Activated CD4-positive, CD25-positive, alpha-beta regulatory T cell (primary cell): ENCODE results near the gene MRPL2.
"Not testable (repeated sequence)": the region's sequence is repeated elsewhere in the genome, so short reads cannot be mapped to it uniquely, and the experiment has no call there.

ENCODE experiments used
- DNase-seq, 4 experiments: peaks; one replicate each; lab custom pipeline; 2025; lab: John Stamatoyannopoulos, UW

The MRPL2 gene

GRCh38 chr6:43052842-43053544 lies 6.2 kb downstream of the MRPL2 start:
- no peak for DNase-seq

DNA sequence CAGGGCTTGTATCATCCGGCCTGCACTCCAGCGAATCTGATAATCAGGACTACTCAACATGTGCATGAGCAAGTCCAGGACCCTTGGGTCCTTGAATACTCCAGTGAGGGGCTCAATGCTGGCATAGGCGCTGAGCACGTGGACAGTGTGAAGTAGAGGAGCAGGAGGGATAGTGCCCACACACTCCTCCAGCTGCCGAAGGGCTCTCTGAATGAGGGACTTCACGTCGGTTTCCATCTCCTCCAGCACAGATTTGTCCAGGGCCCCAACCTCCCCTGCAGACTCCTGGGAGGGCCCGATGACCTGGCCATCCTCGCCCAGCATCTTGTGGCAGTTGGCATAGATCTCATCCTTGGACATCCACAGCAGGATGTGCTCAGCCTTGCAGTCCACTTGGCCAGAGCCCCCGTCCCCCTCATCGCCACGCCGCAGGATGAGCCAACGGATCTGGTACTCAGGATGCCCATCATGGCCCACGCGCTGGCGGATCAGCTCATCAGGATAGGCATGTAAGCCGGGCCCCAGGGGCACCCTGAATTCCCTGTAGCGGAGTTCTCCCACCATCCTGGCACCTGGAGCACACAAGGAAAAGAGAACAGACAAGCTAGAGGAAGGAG lies 6.9 kb downstream of the MRPL2 start:
- no peak for DNase-seq

GRCh38 chr6:43050981-43051380 lies 8.3 kb downstream of the MRPL2 start:
- DNase-seq, result no peak

- no peak for DNase-seq
Observed at GRCh38 chr6:43047998-43048397, 11.2 kb downstream of the MRPL2 start.

- no peak for DNase-seq
Observed at GRCh38 chr6:43045371-43045930, 13.8 kb downstream of the MRPL2 start.

- DNase-seq, result no peak
Observed at GRCh38 chr6:43043310-43043709, 15.9 kb downstream of the MRPL2 start.

- DNase-seq, result not testable (repeated sequence)
Observed at GRCh38 chr6:43041475-43041874, 17.8 kb downstream of the MRPL2 start.

DNA sequence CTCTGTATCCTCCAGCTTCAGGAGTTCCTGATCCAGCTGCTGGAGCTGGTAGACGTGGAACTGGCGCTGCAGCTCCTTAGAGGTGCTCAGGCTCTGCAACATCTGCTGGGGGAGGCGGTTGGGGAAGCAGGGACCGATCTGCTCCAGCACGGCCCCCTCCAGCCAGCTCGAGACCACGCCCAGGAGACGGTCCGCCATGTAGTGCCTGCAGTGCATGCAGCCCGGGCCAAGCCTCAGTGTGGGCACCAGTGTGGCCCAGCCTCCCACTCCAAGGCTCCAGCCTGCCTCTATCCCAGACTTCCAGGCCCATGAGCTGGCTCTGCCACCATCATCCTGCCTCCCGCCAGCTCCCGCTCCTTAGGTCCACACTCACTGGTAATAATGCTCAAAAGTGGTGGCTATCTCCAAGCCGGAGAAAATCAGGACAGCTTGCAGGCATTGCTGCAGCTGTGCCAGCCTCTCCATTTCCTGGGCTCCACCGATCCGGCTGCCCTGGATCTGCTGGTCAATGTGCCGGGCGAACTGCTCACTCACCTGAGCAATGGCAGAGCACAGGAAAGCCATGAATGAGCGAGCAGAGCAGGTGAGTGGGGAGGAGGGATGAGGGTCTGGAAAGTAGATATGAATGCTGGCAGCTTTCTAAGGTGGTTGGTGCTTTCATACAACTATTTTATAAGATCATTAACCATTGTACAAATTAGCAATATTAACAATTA lies 18.5 kb downstream of the MRPL2 start:
- DNase-seq, result no peak

DNA sequence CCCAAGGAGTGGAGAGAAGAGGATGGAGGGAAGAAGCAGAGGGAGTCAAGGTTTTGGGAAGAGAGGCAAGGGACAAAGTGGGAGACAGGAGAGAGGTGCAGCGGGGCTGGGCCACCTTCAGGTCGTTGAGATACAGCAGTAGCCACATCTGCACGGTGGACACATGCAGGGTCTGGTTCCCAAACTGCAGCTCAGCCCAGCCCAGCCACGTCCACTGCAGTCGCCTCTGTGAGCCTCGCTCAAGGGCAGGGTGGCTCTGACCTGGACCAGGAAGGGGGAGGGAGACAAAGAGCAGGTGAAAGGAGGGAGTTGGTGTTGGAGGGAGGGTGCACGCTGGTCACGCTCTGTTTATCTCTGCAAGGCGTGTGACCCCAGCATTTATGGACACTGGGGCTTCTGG lies 20.5 kb downstream of the MRPL2 start:
- DNase-seq, result no peak

DNA sequence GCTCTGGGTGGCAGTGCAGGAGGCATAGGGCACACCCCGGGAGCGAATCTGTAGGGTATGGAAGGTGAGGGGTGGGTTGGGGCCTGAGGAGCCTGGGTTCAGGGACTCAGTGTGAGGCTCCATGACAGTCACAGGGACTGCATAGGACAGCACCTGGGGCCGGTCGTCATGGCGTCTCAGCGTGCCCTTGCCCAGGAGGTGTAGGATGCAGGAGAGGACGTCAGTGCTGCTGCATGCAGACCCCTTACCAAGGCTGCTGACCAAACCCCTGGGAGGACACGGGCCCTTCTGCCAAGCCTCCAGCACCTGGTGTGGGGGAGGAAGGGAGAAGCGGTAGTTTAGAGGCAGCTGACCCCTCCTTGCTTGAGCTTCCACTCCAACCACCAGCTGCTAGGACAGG lies 21.5 kb downstream of the MRPL2 start:
- no peak for DNase-seq

GRCh38 chr6:43037197-43037596 lies 22.0 kb downstream of the MRPL2 start:
- no peak for DNase-seq

GRCh38 chr6:43036712-43037111 lies 22.5 kb downstream of the MRPL2 start:
- DNase-seq, result no peak

GRCh38 chr6:43035495-43036194 lies 23.6 kb downstream of the MRPL2 start:
- no peak for DNase-seq

DNA sequence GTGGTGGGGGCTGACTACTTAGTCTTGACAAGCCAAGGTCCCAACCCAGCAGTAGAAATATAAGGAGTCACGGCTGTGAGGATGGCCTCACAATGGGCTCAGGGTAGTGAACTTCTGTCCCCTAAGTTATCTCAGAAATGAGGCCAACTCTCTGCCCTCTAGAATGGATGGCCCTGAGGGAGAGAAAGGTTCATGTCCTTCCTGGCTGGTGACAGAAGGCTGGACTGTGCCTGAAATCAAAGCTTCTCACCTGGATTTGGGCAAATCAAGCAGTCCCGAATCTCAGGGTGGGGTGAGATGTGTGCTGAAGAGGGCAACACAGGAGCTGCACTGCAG lies 25.1 kb downstream of the MRPL2 start:
- no peak for DNase-seq

DNA sequence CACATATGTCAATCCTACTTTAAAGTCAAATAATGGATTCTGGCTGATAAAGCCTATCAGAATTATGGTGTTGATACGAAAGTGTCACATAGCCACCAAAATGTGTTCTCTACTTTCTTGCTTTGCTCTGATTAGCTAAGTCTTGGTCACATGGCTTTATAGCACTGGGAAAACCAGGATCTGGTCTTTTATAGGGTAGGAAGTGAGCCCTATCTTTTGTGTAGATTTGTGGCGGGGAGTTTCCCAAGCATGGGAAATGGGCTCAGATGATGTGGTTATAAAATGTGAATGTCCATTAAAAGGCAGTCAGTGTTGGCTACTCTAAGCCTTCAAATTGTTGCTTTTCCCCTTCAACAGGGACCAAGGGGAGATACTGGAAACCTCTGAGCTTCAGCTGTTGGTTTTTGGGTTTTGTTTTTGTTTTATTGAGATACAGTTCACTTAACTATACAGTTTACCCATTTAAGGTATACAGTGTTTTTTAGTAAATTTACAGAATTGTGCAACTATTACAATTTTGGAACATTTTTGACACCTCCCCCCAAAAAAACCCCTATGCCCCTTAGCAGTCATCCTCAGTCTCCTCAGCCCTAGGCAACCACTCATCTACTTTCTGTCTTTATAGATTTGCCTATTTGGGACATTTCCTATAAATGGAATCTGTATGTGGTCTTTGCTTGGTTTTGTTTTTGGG lies 25.6 kb downstream of the MRPL2 start:
- DNase-seq, result no peak

GRCh38 chr6:43032326-43032725 lies 26.9 kb downstream of the MRPL2 start:
- no peak for DNase-seq

DNA sequence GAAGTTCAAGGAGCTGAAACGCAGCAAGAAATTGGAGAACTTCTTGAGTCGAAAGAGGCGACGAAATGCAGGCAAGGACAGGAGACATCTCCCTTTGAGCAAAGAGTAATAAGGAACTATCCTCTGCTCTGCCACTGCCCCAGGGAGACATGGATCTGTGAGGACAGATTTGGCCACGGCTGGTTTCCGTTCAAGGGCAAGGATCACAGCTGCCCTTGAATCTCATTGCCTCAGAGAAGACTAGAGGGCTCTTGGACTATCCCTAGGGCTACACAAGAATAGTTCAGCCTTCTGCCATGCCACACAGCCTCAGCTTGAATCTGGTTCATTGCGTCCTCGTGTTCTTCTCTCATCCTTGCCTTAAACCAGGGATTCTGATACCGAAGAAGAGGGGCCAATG lies 30.1 kb downstream of the MRPL2 start:
- DNase-seq, result no peak

DNA sequence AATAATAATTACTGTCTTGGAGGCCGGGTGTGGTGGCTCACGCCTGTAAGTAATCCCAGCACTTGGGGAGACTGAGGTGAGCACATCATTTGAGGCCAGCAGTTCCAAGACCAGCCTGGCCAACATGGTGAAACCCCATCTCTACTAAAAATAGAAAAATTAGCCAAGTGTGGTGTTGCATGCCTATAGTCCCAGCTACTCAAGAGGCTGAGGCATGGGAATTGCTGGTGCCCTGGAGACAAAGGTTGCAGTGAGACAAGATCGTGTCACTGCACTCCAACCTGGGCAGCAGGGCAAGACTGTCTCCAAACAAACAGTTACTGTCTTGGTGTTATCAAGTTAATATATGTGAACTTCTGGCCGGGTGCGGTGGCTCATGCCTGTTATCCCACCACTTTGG lies 32.9 kb downstream of the MRPL2 start:
- no peak for DNase-seq

DNA sequence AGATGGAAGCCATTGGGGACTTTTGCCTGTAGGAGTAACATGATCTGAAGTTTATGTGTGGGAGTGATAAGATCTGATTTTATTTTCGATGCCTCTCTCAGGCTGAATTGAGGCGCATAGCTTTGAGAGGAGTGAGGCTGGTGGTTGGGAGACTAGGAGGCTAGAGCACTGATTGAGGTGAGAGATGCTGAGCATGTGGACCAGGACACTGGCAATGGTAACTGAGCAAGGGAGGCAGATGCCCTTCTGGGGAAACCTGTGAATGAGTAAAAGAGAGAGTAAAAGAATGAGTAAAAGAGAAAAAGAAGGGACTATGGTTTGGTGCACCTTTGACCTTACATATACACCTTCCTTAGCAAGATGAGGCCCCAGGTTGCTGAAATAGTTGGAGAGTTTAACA lies 34.8 kb downstream of the MRPL2 start:
- no peak for DNase-seq

GRCh38 chr6:43021270-43022047 lies 37.8 kb downstream of the MRPL2 start, which contains the start of gene RRP36:
Gene RRP36, plus strand, starts transcription at chr6:43021623. Its CDS starts 32 bp downstream, at chr6:43021655.
- DNase-seq, result peak; percentile 39 to 52 (median 46)

DNA sequence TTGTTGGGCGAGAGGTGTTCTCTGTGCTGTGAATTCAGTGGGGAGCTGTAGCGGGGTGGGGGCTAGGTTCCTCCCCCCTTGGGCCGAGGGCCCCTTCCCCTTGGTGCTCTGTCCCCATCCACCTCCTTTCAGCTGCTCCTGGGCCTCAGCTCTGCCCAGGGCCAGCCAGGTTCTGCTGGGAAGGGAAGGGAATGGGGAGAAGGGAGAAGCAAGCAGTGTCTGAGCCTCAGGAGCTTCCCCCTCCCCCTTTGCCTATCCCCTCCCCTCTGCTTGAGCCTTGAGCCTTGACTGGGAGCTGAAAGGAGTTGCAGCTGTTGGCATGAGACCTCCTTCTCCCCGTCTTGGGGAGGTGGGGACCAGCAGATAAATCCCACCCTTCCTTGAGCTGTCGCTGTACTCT lies 38.4 kb downstream of the MRPL2 start:
- DNase-seq, result no peak
